AG04450 (cell line): Measurements from ENCODE around the gene PPM1E. TPM values are rescaled to one million over a fixed set of nuclear protein-coding genes. Genes with fewer than 3 reads are reported as not detected.
"Not testable (repeated sequence)": the region's sequence is repeated elsewhere in the genome, so short reads cannot be mapped to it uniquely, and the experiment has no call there.

Source experiments
- CTCF ChIA-PET: fragments of 300-600, 350-600 bp; formaldehyde crosslinking; extraction: SDS; loops from one replicate; lab custom pipeline; 2022; ENCODE audit warnings: antibody characterized with exemption, inconsistent platforms; lab: Charles Lee
- POLR2A ChIA-PET: fragments of 350-600 bp; formaldehyde crosslinking; extraction: SDS; loops from one replicate; lab custom pipeline; 2021; ENCODE audit warnings: antibody characterized with exemption, inconsistent platforms; lab: Yijun Ruan, JAX
- DNase-seq: peaks from one replicate; pipeline ENCODE4 v3.0.0-alpha.2; 2011; ENCODE audit warnings: low read depth, low spot score
- H3K27ac ChIP-seq: one replicate; pipeline ENCODE4 v1.5.1; 2012; ENCODE audit warnings: low read depth, low read length, control low read depth
- H3K27me3 ChIP-seq: one replicate; pipeline ENCODE4 v1.6.0; 2012; ENCODE audit warnings: low read length; ENCODE audit not compliant: control insufficient read depth, insufficient read depth
- H3K4me3 ChIP-seq: 2 replicates; pipeline ENCODE4 v1.5.1; 2011; ENCODE audit warnings: mild to moderate bottlenecking, low read depth, low read length, control low read depth
- H3K9me3 ChIP-seq: 2 replicates; pipeline ENCODE4 v1.5.1; 2012; ENCODE audit warnings: low read length; ENCODE audit not compliant: control insufficient read depth, insufficient read depth
- CTCF ChIP-seq: IDR thresholded peaks from 2 replicates; pipeline ENCODE4 v1.5.1; 2011; ENCODE audit warnings: low read depth, low read length, control low read depth, inconsistent platforms
- polyA plus RNA-seq: library from polyadenylated mRNA; depleted of rRNA; stranded (reverse); fragments of >200 nt; gene quantifications from 2 replicates; pipeline ENCODE4 v1.2.3, GENCODE V29; 2011

PPM1E gene
- polyA plus RNA-seq, 1 experiment: 0.64 TPM

- Histone ChIP-seq H3K27me3 (no peaks in the 10 kb centered on the region), H3K9me3 (no peaks in the 10 kb centered on the region), H3K4me3 (no peak overlapping the region), H3K27ac (no peak overlapping the region)
- POLR2A ChIA-PET: interaction anchor here (0.6 kb wide), 1 partner anchor 265 kb away, joined by 7 read pairs; no protein-coding TSS in a partner anchor
- no peak for DNase-seq
- TF ChIP-seq CTCF: no peak
- CTCF ChIA-PET: no interaction called here
These were observed 29.4 kb downstream of the PPM1E start for GRCh38 chr17:58785097-58785496.

- no peak overlapping the region for H3K4me3 ChIP-seq
- POLR2A ChIA-PET: no interaction called here
- peak; percentile 56 for DNase-seq
These were observed 31.1 kb downstream of the PPM1E start for GRCh38 chr17:58786586-58787295.

GRCh38 chr17:58788199-58788598 is 32.5 kb downstream of the PPM1E start:
- Histone ChIP-seq H3K4me3 (no peak overlapping the region), H3K27ac (no peak overlapping the region), H3K9me3 (no peaks in the 10 kb centered on the region), H3K27me3 (no peaks in the 10 kb centered on the region)
- ChIA-PET CTCF (no interaction called here), POLR2A (no interaction called here)
- no peak for TF ChIP-seq CTCF
- DNase-seq: no peak

More at GRCh38 chr17:58786586-58787295, 31.1 kb downstream of the PPM1E start:
- no peak for TF ChIP-seq CTCF
- Histone ChIP-seq H3K27ac (peak overlapping the region; percentile 57), H3K27me3 (no peaks in the 10 kb centered on the region), H3K9me3 (no peaks in the 10 kb centered on the region)
- CTCF ChIA-PET: no interaction called here

GRCh38 chr17:58789160-58789559 is 33.5 kb downstream of the PPM1E start:
- no peak for DNase-seq
- Histone ChIP-seq H3K4me3 (no peak overlapping the region), H3K27me3 (no peaks in the 10 kb centered on the region), H3K9me3 (no peaks in the 10 kb centered on the region), H3K27ac (no peak overlapping the region)
- ChIA-PET POLR2A (no interaction called here), CTCF (no interaction called here)
- TF ChIP-seq CTCF: no peak

- ChIA-PET POLR2A (interaction anchor here (0.6 kb wide), 1 partner anchor 161 kb away, joined by 3 read pairs; no protein-coding TSS in a partner anchor), CTCF (no interaction called here)
These were observed 34.2 kb downstream of the PPM1E start for GRCh38 chr17:58789831-58790230.

GRCh38 chr17:58794508-58794907 is 38.9 kb downstream of the PPM1E start:
- H3K9me3 ChIP-seq, POLR2A ChIA-PET, H3K4me3 ChIP-seq, DNase-seq, H3K27ac ChIP-seq, CTCF ChIA-PET, H3K27me3 ChIP-seq: not testable (repeated sequence)

More at GRCh38 chr17:58789831-58790230, 34.2 kb downstream of the PPM1E start:
- no peaks in the 10 kb centered on the region for H3K27me3 ChIP-seq
- DNase-seq: no peak
- H3K4me3 ChIP-seq: no peak overlapping the region
- no peaks in the 10 kb centered on the region for H3K9me3 ChIP-seq
- no peak for TF ChIP-seq CTCF
- H3K27ac ChIP-seq: no peak overlapping the region
